HEK293T (cell line): ENCODE results near the gene ESRRB.

Experiments used
- CTCF ChIA-PET: fragments of 350-600 bp; formaldehyde crosslinking; extraction: SDS; loops from one replicate; lab custom pipeline; 2021; ENCODE audit warnings: antibody characterized with exemption, inconsistent platforms; lab: Yijun Ruan, JAX
- POLR2A ChIA-PET: fragments of 350-600 bp; formaldehyde crosslinking; extraction: SDS; loops from one replicate; lab custom pipeline; 2020; ENCODE audit warnings: antibody characterized with exemption, inconsistent platforms; lab: Yijun Ruan, JAX
- DNase-seq: peaks from one replicate; pipeline ENCODE4 v3.0.0; 2012; ENCODE audit warnings: mixed read lengths; ENCODE audit errors: extremely low spot score
- ARNT ChIP-seq: fragments of 450-650 bp; IDR thresholded peaks from 2 replicates; pipeline ENCODE4 v1.6.1; 2017; ENCODE audit warnings: mild to moderate bottlenecking
- BHLHE40 ChIP-seq: fragments of 450-650 bp; IDR thresholded peaks from 2 replicates; pipeline ENCODE4 v1.6.1; 2016; ENCODE audit warnings: mild to moderate bottlenecking, moderate library complexity, borderline replicate concordance
- CTBP1 ChIP-seq: fragments of 450-650 bp; IDR thresholded peaks from 2 replicates; pipeline ENCODE4 v1.6.1; 2016; ENCODE audit warnings: borderline replicate concordance
- ELF4 ChIP-seq: fragments of 450-650 bp; IDR thresholded peaks from 2 replicates; pipeline ENCODE4 v1.6.1; 2017; ENCODE audit warnings: antibody characterized with exemption
- FOXA1 ChIP-seq: fragments of 450-650 bp; IDR thresholded peaks from 2 replicates; pipeline ENCODE4 v1.6.1; 2016; ENCODE audit warnings: mild to moderate bottlenecking
- FOXK2 ChIP-seq: fragments of 450-650 bp; IDR thresholded peaks from 2 replicates; pipeline ENCODE4 v1.6.1; 2016; ENCODE audit warnings: mild to moderate bottlenecking
- FOXM1 ChIP-seq: fragments of 450-650 bp; IDR thresholded peaks from 2 replicates; pipeline ENCODE4 v1.6.1; 2017; ENCODE audit warnings: mild to moderate bottlenecking, borderline replicate concordance
- HDGF ChIP-seq: fragments of 450-650 bp; IDR thresholded peaks from 2 replicates; pipeline ENCODE4 v1.6.1; 2017; ENCODE audit warnings: antibody characterized with exemption, borderline replicate concordance
- L3MBTL2 ChIP-seq: fragments of 450-650 bp; conservative IDR thresholded peaks from 2 replicates; pipeline ENCODE4 v1.6.1; 2016; ENCODE audit warnings: mild to moderate bottlenecking
- LEF1 ChIP-seq: fragments of 450-650 bp; IDR thresholded peaks from 2 replicates; pipeline ENCODE4 v1.6.1; 2017; ENCODE audit warnings: mild to moderate bottlenecking, borderline replicate concordance
- NFRKB ChIP-seq: fragments of 450-650 bp; IDR thresholded peaks from 2 replicates; pipeline ENCODE4 v1.6.1; 2016; ENCODE audit warnings: mild to moderate bottlenecking, moderate library complexity
- SP1 ChIP-seq: fragments of 450-650 bp; IDR thresholded peaks from 2 replicates; pipeline ENCODE4 v1.6.1; 2017
- SUZ12 ChIP-seq: fragments of 450-650 bp; IDR thresholded peaks from 2 replicates; pipeline ENCODE4 v1.6.1; 2016; ENCODE audit warnings: mild to moderate bottlenecking
- TARDBP ChIP-seq: fragments of 450-650 bp; IDR thresholded peaks from 2 replicates; pipeline ENCODE4 v1.6.1; 2016
- ZNF384 ChIP-seq: fragments of 450-650 bp; IDR thresholded peaks from 2 replicates; pipeline ENCODE4 v1.6.1; 2016
- TF ChIP-seq, protein P1 (sequence below): fragments of 450-650 bp; IDR thresholded peaks from 2 replicates; pipeline ENCODE4 v1.6.1; 2016

The ESRRB gene

DNA sequence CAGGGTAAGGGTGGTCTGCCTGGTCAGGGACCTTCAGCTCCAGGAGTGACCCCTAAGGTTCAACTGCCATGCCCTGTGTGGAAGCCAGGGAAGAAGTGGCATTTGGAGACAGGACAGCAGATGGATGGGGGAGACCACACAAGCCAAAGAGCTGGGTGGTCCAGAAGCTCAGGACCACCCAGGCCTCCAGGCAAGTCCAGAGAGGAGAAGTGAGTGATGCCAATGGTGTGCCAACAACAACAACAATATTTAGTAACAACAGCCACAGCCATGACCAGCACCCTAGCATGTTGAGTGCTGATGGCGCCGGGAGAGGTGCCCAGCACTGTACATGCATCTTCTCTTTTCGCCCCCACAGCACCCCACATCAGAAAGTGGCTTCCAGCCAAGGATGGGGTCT lies 113.7 kb downstream of the ESRRB start:
- ChIA-PET CTCF (interaction anchor here (0.5 to 0.7 kb wide), 2 partner anchors 22 to 119 kb away, joined by 3 to 5 read pairs; no protein-coding TSS in a partner anchor), POLR2A (no interaction called here)

DNA sequence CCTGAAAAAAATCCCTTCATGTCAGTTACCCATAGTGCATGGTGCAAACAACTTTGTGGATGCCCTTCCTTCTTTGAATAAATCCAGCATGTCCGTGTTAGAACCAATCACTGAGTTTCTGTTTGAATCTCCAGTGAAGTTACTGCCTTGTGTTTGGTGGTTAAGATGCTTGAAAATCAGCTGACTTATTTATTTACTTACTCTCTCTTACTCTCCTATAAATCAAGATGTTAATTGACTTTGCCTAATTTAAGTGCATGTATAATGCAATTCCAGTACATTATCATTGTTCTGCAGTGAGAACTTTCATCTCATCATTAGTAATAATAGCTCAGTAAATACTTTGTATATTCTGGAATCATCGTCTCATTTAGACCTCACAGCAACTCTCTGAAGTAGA lies 114.2 kb downstream of the ESRRB start:
- ChIA-PET CTCF (interaction anchor here (0.5 to 1.2 kb wide), 4 partner anchors 21 to 158 kb away, joined by 3 to 5 read pairs (median 3); no protein-coding TSS in a partner anchor), POLR2A (no interaction called here)
- DNase-seq, result no peak
- TF ChIP-seq NFRKB (no peak), SUZ12 (no peak)

More for the DNA sequence above, 113.7 kb downstream of the ESRRB start:
- no peak for DNase-seq
- TF ChIP-seq NFRKB, result no peak
- no peak for TF ChIP-seq ARNT
- TF ChIP-seq BHLHE40, result no peak
- no peak for TF ChIP-seq CTBP1
- TF ChIP-seq ZNF384, result no peak
- TF ChIP-seq SP1, result no peak
- TF ChIP-seq, protein P1, sequence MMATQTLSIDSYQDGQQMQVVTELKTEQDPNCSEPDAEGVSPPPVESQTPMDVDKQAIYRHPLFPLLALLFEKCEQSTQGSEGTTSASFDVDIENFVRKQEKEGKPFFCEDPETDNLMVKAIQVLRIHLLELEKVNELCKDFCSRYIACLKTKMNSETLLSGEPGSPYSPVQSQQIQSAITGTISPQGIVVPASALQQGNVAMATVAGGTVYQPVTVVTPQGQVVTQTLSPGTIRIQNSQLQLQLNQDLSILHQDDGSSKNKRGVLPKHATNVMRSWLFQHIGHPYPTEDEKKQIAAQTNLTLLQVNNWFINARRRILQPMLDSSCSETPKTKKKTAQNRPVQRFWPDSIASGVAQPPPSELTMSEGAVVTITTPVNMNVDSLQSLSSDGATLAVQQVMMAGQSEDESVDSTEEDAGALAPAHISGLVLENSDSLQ, result no peak

GRCh38 chr14:76490735-76491134 lies 114.8 kb downstream of the ESRRB start:
- DNase-seq, result no peak
- POLR2A ChIA-PET, result no interaction called here
- CTCF ChIA-PET, result interaction anchor here (0.7 to 1.4 kb wide), 3 partner anchors 24 to 157 kb away, joined by 3 to 5 read pairs (median 3); no protein-coding TSS in a partner anchor
- TF ChIP-seq ZNF384, result no peak
- TF ChIP-seq TARDBP, result no peak
- TF ChIP-seq BHLHE40, result no peak
- no peak for TF ChIP-seq ELF4
- TF ChIP-seq FOXK2, result no peak
- no peak for TF ChIP-seq HDGF
- TF ChIP-seq ARNT, result no peak
- TF ChIP-seq FOXA1, result no peak
- TF ChIP-seq NFRKB, result no peak
- TF ChIP-seq SP1, result no peak
- no peak for TF ChIP-seq L3MBTL2
- TF ChIP-seq FOXM1, result no peak
- no peak for TF ChIP-seq LEF1
- TF ChIP-seq, protein P1, result no peak
- TF ChIP-seq CTBP1, result no peak
- TF ChIP-seq SUZ12, result no peak

- TF ChIP-seq SUZ12 (no peak), ZNF384 (no peak), NFRKB (no peak), ELF4 (no peak), LEF1 (no peak), HDGF (no peak)
- TF ChIP-seq, protein P1, result no peak
- no peak for DNase-seq
- ChIA-PET CTCF (interaction anchor here (0.7 to 1.4 kb wide), 3 partner anchors 24 to 107 kb away, joined by 3 to 5 read pairs (median 4); no protein-coding TSS in a partner anchor), POLR2A (interaction anchor here (0.6 kb wide), 1 partner anchor 10 kb away, joined by 3 read pairs; no protein-coding TSS in a partner anchor)
Observed at GRCh38 chr14:76491172-76491930, 115.4 kb downstream of the ESRRB start.

GRCh38 chr14:76495983-76496382 lies 120.0 kb downstream of the ESRRB start:
- CTCF ChIA-PET, result interaction anchor here (0.7 kb wide), 1 partner anchor 445 kb away, joined by 3 read pairs; no protein-coding TSS in a partner anchor
- no peak for TF ChIP-seq FOXM1
- TF ChIP-seq NFRKB, result no peak
- TF ChIP-seq BHLHE40, result no peak
- no peak for TF ChIP-seq LEF1
- no peak for TF ChIP-seq ARNT
- no peak for TF ChIP-seq ELF4
- no peak for TF ChIP-seq FOXA1
- no peak for TF ChIP-seq FOXK2
- TF ChIP-seq HDGF, result no peak
- TF ChIP-seq, protein P1, result no peak
- no peak for TF ChIP-seq CTBP1
- POLR2A ChIA-PET, result no interaction called here
- DNase-seq, result no peak

GRCh38 chr14:76496595-76496994 lies 120.7 kb downstream of the ESRRB start:
- DNase-seq, result no peak
- CTCF ChIA-PET, result no interaction called here
- POLR2A ChIA-PET, result no interaction called here
- TF ChIP-seq ELF4 (no peak), CTBP1 (no peak), ZNF384 (no peak)
